Measurements from ENCODE around the gene TMEM184B.
A peak's percentile ranks its signal among the peaks of the same experiment; 100 is the strongest.

Gene TMEM184B

DNA sequence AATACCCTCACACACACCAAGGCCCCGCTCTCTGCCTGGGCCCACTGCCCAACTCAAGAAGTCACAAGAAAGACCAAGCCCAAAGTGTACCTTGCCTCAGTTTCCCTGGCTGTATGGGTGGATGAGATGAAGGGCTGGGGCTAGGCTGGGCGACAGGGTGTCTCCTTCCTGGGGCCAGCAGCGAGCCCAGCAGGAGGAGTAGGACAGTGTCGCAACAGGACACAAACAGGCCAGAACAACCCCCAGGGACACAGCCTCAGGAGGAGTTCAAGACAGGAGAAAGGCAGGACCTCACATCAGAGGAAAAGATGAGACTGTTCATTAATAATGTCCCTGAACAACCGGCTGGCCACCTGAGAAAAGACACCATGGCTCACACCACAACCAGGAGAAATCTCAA, 31.2 kb upstream of the TMEM184B start:
- no peak for DNase-seq (ENCODE audit: low read depth)
- TF ChIP-seq, protein P1, sequence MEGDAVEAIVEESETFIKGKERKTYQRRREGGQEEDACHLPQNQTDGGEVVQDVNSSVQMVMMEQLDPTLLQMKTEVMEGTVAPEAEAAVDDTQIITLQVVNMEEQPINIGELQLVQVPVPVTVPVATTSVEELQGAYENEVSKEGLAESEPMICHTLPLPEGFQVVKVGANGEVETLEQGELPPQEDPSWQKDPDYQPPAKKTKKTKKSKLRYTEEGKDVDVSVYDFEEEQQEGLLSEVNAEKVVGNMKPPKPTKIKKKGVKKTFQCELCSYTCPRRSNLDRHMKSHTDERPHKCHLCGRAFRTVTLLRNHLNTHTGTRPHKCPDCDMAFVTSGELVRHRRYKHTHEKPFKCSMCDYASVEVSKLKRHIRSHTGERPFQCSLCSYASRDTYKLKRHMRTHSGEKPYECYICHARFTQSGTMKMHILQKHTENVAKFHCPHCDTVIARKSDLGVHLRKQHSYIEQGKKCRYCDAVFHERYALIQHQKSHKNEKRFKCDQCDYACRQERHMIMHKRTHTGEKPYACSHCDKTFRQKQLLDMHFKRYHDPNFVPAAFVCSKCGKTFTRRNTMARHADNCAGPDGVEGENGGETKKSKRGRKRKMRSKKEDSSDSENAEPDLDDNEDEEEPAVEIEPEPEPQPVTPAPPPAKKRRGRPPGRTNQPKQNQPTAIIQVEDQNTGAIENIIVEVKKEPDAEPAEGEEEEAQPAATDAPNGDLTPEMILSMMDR (conservative IDR thresholded peaks at IDR 0.05; ENCODE audit: low read depth, low read length) = no peak
- no peak overlapping the region for H3K4me3 ChIP-seq (ENCODE audit: low read depth, low read length)

DNA sequence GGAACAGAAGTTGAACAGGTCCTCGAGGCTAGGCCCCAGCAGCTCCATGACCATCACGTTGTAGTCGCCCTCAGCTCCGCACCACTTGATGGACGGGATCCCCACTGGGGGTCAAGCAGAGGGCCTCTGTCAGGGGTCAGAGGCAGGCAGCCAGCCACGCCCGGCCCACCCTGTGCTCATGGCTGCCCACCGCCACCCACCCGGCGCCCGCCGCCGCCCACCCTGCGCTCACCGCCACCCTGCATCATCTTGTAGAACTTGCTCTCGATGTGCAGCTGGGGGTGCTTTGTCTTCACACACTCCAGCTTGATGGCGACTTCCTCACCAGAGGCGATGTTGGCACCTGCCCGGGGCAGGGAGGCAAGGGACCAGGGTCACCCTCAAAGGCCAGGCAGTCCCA, 30.1 kb upstream of the TMEM184B start:
- no peak overlapping the region for H3K4me3 ChIP-seq (ENCODE audit: low read depth, low read length)
- TF ChIP-seq, protein P1 (conservative IDR thresholded peaks at IDR 0.05; ENCODE audit: low read depth, low read length) = no peak

DNA sequence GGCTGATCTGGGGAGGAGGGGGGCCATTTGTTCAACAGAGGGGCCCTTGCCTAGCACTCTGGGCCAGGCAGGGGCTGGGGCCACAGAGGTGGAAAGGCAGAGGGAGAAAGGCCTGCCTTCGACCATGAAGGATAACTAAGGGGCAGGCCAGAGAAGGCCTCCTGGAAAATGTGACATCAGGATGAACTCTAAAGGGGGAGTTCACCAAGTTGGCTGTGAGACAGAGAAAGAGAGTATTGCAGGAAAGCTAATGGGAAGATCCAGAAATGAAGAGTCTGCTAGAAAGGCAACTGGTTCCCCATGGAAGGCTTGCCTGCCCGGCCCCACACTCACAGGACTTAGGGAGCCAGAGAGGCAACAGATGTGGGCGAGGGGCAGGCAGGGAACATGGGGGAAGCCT, 28.1 kb upstream of the TMEM184B start:
- DNase-seq (ENCODE audit: low read depth) = no peak
- H3K4me3 ChIP-seq (ENCODE audit: low read depth, low read length) = no peak overlapping the region
- TF ChIP-seq, protein P1 (conservative IDR thresholded peaks at IDR 0.05; ENCODE audit: low read depth, low read length) = no peak

More for the DNA sequence above, 30.1 kb upstream of the TMEM184B start:
- no peak for DNase-seq (ENCODE audit: low read depth)

DNA sequence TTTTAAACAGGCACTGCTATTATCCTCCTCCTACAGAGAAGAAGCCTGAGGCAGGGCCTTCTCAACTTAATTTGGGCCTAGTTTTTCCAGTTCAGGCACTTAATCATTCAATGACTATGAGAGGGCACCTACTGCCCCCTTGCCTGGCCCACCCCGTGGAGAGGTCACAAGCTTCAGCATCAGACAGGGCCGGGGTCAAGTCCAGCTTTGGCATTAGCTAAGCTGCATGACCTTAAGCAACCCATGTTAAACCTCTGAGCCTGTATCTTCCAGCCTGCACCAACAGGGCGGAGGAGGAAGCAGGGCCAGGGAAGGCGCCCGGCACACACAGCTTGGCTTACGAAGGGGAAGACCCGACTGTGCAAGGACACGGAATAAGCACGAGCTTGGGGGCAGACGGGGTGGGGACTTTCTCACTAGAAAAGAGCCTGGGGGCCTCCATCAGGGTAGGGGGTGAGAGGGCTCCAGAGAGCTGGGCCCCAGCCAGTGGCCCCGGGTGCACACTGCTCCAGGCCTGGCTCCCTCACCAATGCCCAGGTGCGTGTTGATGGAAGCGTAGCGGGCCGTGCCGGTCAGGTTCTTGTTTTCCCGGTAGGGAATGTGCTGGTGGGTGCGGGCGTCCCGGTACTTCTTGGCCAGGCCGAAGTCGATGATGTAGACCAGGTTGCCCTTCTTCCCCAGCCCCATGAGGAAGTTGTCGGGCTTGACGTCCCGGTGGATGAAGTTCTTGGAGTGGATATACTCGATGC, 27.6 kb upstream of the TMEM184B start:
- DNase-seq (ENCODE audit: low read depth) = no peak
- TF ChIP-seq, protein P1 (conservative IDR thresholded peaks at IDR 0.05; ENCODE audit: low read depth, low read length) = no peak
- no peak overlapping the region for H3K4me3 ChIP-seq (ENCODE audit: low read depth, low read length)

DNA sequence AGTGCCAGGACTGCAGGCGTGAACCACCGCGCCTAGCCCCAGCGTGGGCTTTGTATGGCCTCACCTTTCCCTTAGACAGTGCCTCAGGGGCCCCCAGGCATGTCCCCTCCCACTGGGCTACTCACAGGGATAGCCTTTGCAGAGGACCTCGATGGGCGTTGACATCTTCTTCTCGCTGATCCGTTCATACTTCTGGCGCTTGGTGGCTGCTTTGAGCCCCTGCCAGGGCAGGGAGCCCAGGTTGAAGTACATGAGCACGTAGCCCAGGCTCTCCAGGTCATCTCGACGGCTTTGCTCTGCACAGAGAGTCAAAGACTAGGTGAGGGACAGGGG, 26.9 kb upstream of the TMEM184B start:
- TF ChIP-seq, protein P1 (conservative IDR thresholded peaks at IDR 0.05; ENCODE audit: low read depth, low read length) = no peak
- H3K4me3 ChIP-seq (ENCODE audit: low read depth, low read length) = no peak overlapping the region
- no peak for DNase-seq (ENCODE audit: low read depth)

DNA sequence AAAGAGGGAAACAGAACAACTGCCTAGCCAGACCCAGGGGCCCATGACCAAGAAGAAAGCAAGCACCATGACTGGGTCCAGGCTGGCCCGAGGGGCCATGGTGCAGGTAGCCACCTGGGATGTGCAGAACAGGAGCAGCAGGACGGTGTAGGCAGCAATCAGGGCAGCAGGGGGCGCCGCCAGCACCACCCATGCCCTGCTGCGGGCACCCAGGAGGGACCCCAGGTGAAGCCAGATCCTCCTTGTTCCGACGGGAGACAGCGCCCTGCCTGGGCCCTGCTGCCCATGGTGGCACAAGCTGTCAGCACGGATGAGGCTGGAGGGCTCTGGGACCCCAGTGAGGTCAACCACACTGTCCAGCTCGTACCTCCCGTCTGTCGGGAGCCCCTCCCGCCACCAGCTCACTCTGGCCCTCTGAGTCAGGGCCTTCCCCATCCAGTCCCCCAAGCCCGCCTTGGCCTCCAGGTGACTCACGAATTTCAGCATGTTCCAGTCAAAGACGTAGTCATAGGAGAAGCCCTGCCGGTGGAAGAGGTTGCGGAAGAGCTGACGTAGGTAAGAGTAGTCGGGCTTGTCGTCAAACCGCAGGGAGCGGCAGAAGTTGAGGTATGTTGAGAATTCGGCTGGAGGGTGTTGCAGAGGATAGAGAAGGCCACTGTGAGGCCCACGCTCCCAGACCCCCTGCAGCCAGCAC, 25.6 kb upstream of the TMEM184B start:
- TF ChIP-seq, protein P1 (conservative IDR thresholded peaks at IDR 0.05; ENCODE audit: low read depth, low read length) = peak; percentile 62
- H3K4me3 ChIP-seq (ENCODE audit: low read depth, low read length) = no peak overlapping the region
- peak; percentile 100 for DNase-seq (ENCODE audit: low read depth)

DNA sequence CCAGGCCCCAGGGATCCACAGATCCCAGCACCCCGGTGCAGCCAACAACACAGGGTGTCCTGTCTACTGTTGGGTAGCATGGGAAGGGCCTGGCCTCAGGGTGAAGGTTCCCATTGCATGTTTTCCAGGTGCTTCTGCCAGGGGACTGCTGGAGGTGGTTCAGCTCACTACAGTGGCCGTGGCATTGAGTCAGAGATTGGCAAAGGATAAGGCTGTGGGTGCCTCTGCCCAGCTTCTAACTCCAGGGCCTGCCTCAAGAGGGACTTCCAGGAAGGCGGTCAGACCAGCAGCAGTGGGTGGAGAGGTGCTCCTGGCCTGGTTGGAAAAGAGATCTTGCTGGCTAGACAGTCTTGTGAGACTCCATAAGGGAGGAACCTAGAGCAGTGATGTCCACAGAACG, 23.6 kb upstream of the TMEM184B start:
- DNase-seq (ENCODE audit: low read depth) = no peak
- no peak overlapping the region for H3K4me3 ChIP-seq (ENCODE audit: low read depth, low read length)
- TF ChIP-seq, protein P1 (conservative IDR thresholded peaks at IDR 0.05; ENCODE audit: low read depth, low read length) = no peak

Data from choroid plexus epithelial cell (primary cell).